Subcutaneous abdominal adipose tissue (tissue), 5 donors: ENCODE results near the gene POLK.

Experiments used
- H3K27ac ChIP-seq: one replicate; pipeline ENCODE4 v1.7.0; 2013; ENCODE audit warnings: low read depth, mild to moderate bottlenecking, inconsistent platforms, low read length, moderate library complexity
- H3K27me3 ChIP-seq, 5 donors: one replicate each; pipeline ENCODE4 v1.7.0; 2013; ENCODE audit warnings: low read length in 5 of 5, inconsistent platforms in 1 of 5; ENCODE audit not compliant: control insufficient read depth in 5 of 5, insufficient read depth in 4 of 5
- H3K36me3 ChIP-seq, 5 donors: one replicate each; pipeline ENCODE4 v1.7.0; 2013; ENCODE audit warnings: low read length in 5 of 5; ENCODE audit not compliant: control insufficient read depth in 5 of 5, insufficient read depth in 5 of 5
- H3K4me1 ChIP-seq, 5 donors: one replicate each; pipeline ENCODE4 v1.7.0; 2013; ENCODE audit warnings: low read length in 5 of 5, mild to moderate bottlenecking in 3 of 5, moderate library complexity in 1 of 5; ENCODE audit not compliant: control insufficient read depth in 5 of 5, insufficient read depth in 5 of 5
- H3K4me3 ChIP-seq, 5 donors: one replicate each; pipeline ENCODE4 v1.7.0; 2013; ENCODE audit warnings: low read length in 5 of 5, low read depth in 1 of 5
- H3K9ac ChIP-seq, 5 donors: one replicate each; pipeline ENCODE4 v1.7.0; 2013; ENCODE audit warnings: low read length in 5 of 5, mild to moderate bottlenecking in 4 of 5, moderate library complexity in 3 of 5
- H3K9me3 ChIP-seq, 5 donors: one replicate each; pipeline ENCODE4 v1.7.0; 2013; ENCODE audit warnings: low read length in 5 of 5; ENCODE audit not compliant: control insufficient read depth in 5 of 5
- donor health status: healthy.
- donor health status: healthy.
- donor health status: healthy.
- donor health status: healthy.
- donor health status: healthy.

Gene POLK

GRCh38 chr5:75511435-75512382, at the start of gene POLK, which contains the start of gene CERT1:
POLK (plus strand) TSS chr5:75511891.
CERT1 (minus strand) TSS chr5:75511629; CDS start chr5:75511207, 422 bp downstream.
- H3K9me3 ChIP-seq = peaks cover 0 to 5% (median 0%) of the 10 kb centered on the region in 5 donors
- H3K4me1 ChIP-seq = peaks cover 0 to 42% (median 33%) of the 10 kb centered on the region in 5 donors
- H3K27me3 ChIP-seq = no peaks in the 10 kb centered on the region
- H3K9ac ChIP-seq = peak within 1 kb of the TSS; percentile 91 to 99 (median 96)
- peaks cover 0 to 3% (median 0%) of the 10 kb centered on the region in 5 donors for H3K36me3 ChIP-seq
- H3K4me3 ChIP-seq = peak within 1 kb of the TSS; percentile 89 to 97 (median 93)
- peak within 1 kb of the TSS; percentile 96 for H3K27ac ChIP-seq

GRCh38 chr5:75463726-75464125, 48.0 kb upstream of the POLK start:
- no peak overlapping the region for H3K9ac ChIP-seq
- H3K27me3 ChIP-seq = no peaks in the 10 kb centered on the region
- peaks cover 6 to 9% (median 9%) of the 10 kb centered on the region in 5 donors for H3K9me3 ChIP-seq
- no peak overlapping the region for H3K4me3 ChIP-seq
- H3K27ac ChIP-seq = no peak overlapping the region
- peaks cover 0 to 14% (median 6%) of the 10 kb centered on the region in 5 donors for H3K4me1 ChIP-seq
- H3K36me3 ChIP-seq = peaks cover 0 to 4% (median 0%) of the 10 kb centered on the region in 5 donors

GRCh38 chr5:75465480-75465879, 46.2 kb upstream of the POLK start:
- Histone ChIP-seq H3K27ac (no peak overlapping the region), H3K36me3 (peaks cover 0 to 4% (median 0%) of the 10 kb centered on the region in 5 donors), H3K9me3 (peaks cover 6 to 21% (median 18%) of the 10 kb centered on the region in 5 donors), H3K9ac (no peak overlapping the region), H3K4me1 (peaks cover 0 to 14% (median 6%) of the 10 kb centered on the region in 5 donors), H3K27me3 (no peaks in the 10 kb centered on the region), H3K4me3 (no peak overlapping the region)

- peaks cover 6 to 27% (median 21%) of the 10 kb centered on the region in 5 donors for H3K9me3 ChIP-seq
- no peaks in the 10 kb centered on the region for H3K27me3 ChIP-seq
- H3K9ac ChIP-seq = no peak overlapping the region
- H3K4me3 ChIP-seq = no peak overlapping the region
- peaks cover 0 to 4% (median 0%) of the 10 kb centered on the region in 5 donors for H3K36me3 ChIP-seq
- H3K27ac ChIP-seq = no peak overlapping the region
- peaks cover 0 to 14% (median 4%) of the 10 kb centered on the region in 5 donors for H3K4me1 ChIP-seq
Measured at GRCh38 chr5:75466006-75466716, 45.5 kb upstream of the POLK start.

- Histone ChIP-seq H3K9me3 (peaks cover 6 to 28% (median 21%) of the 10 kb centered on the region in 5 donors), H3K4me1 (peaks cover 0 to 12% (median 4%) of the 10 kb centered on the region in 5 donors)
Measured at GRCh38 chr5:75468593-75468992, 43.1 kb upstream of the POLK start.

GRCh38 chr5:75469017-75469416, 42.7 kb upstream of the POLK start:
- peaks cover 6 to 28% (median 21%) of the 10 kb centered on the region in 5 donors for H3K9me3 ChIP-seq
- H3K4me1 ChIP-seq = peaks cover 0 to 11% (median 4%) of the 10 kb centered on the region in 5 donors
- peak overlapping the region in 1 of 5 donors; percentile 7 for H3K4me3 ChIP-seq
- H3K9ac ChIP-seq = no peak overlapping the region
- H3K36me3 ChIP-seq = peaks cover 0 to 4% (median 0%) of the 10 kb centered on the region in 5 donors
- H3K27ac ChIP-seq = no peak overlapping the region
- H3K27me3 ChIP-seq = no peaks in the 10 kb centered on the region

More at GRCh38 chr5:75468593-75468992, 43.1 kb upstream of the POLK start:
- no peaks in the 10 kb centered on the region for H3K27me3 ChIP-seq
- H3K36me3 ChIP-seq = peaks cover 0 to 4% (median 0%) of the 10 kb centered on the region in 5 donors
- no peak overlapping the region for H3K27ac ChIP-seq
- H3K4me3 ChIP-seq = peak overlapping the region in 2 of 5 donors; percentile 7 to 18
- no peak overlapping the region for H3K9ac ChIP-seq

GRCh38 chr5:75471193-75471592, 40.5 kb upstream of the POLK start:
- Histone ChIP-seq H3K4me3 (no peak overlapping the region), H3K27ac (no peak overlapping the region), H3K9me3 (peaks cover 6 to 28% (median 21%) of the 10 kb centered on the region in 5 donors), H3K36me3 (peaks cover 0 to 2% (median 0%) of the 10 kb centered on the region in 5 donors), H3K4me1 (no peaks in the 10 kb centered on the region), H3K9ac (no peak overlapping the region), H3K27me3 (no peaks in the 10 kb centered on the region)

- Histone ChIP-seq H3K36me3 (peaks cover 0 to 2% (median 0%) of the 10 kb centered on the region in 5 donors), H3K4me1 (no peaks in the 10 kb centered on the region), H3K4me3 (no peak overlapping the region), H3K27me3 (no peaks in the 10 kb centered on the region), H3K9ac (no peak overlapping the region), H3K9me3 (peaks cover 6 to 27% (median 21%) of the 10 kb centered on the region in 5 donors), H3K27ac (no peak overlapping the region)
Measured at GRCh38 chr5:75472973-75473372, 38.7 kb upstream of the POLK start.

GRCh38 chr5:75473463-75473862, 38.2 kb upstream of the POLK start:
- Histone ChIP-seq H3K9me3 (peaks cover 2 to 22% (median 16%) of the 10 kb centered on the region in 5 donors), H3K4me3 (no peak overlapping the region), H3K4me1 (no peaks in the 10 kb centered on the region), H3K27ac (no peak overlapping the region), H3K36me3 (no peaks in the 10 kb centered on the region), H3K27me3 (no peaks in the 10 kb centered on the region), H3K9ac (no peak overlapping the region)
